ENCODE measurements around the gene GRM3.

- no peak for TF ChIP-seq RFX5 (IDR thresholded peaks at IDR 0.05; ENCODE audit: low read depth, low read length)
- TF ChIP-seq, protein P1, sequence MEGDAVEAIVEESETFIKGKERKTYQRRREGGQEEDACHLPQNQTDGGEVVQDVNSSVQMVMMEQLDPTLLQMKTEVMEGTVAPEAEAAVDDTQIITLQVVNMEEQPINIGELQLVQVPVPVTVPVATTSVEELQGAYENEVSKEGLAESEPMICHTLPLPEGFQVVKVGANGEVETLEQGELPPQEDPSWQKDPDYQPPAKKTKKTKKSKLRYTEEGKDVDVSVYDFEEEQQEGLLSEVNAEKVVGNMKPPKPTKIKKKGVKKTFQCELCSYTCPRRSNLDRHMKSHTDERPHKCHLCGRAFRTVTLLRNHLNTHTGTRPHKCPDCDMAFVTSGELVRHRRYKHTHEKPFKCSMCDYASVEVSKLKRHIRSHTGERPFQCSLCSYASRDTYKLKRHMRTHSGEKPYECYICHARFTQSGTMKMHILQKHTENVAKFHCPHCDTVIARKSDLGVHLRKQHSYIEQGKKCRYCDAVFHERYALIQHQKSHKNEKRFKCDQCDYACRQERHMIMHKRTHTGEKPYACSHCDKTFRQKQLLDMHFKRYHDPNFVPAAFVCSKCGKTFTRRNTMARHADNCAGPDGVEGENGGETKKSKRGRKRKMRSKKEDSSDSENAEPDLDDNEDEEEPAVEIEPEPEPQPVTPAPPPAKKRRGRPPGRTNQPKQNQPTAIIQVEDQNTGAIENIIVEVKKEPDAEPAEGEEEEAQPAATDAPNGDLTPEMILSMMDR (conservative IDR thresholded peaks at IDR 0.05; ENCODE audit: low read depth, low read length), result no peak
- no peak for TF ChIP-seq POLR2A (IDR thresholded peaks at IDR 0.05; ENCODE audit: low read depth, low read length)
- no peak for TF ChIP-seq MXI1 (IDR thresholded peaks at IDR 0.05; ENCODE audit: borderline replicate concordance, low read depth, low read length)
- no peak for TF ChIP-seq MAZ (IDR thresholded peaks at IDR 0.05; ENCODE audit: borderline replicate concordance, low read depth, low read length)
- no peak for TF ChIP-seq USF2 (IDR thresholded peaks at IDR 0.05; ENCODE audit: low read depth, low read length)
- TF ChIP-seq FOS (IDR thresholded peaks at IDR 0.05; ENCODE audit: low read depth, low read length), result no peak
- no peak for TF ChIP-seq RAD21 (IDR thresholded peaks at IDR 0.05; ENCODE audit: low read length)
- TF ChIP-seq, protein P2, sequence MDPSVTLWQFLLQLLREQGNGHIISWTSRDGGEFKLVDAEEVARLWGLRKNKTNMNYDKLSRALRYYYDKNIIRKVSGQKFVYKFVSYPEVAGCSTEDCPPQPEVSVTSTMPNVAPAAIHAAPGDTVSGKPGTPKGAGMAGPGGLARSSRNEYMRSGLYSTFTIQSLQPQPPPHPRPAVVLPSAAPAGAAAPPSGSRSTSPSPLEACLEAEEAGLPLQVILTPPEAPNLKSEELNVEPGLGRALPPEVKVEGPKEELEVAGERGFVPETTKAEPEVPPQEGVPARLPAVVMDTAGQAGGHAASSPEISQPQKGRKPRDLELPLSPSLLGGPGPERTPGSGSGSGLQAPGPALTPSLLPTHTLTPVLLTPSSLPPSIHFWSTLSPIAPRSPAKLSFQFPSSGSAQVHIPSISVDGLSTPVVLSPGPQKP (IDR thresholded peaks at IDR 0.05; ENCODE audit: borderline replicate concordance, low read depth, low read length), result no peak
- TF ChIP-seq NFE2L2 (IDR thresholded peaks at IDR 0.05; ENCODE audit: low read depth, low read length), result no peak
- no peak for TF ChIP-seq CEBPB (IDR thresholded peaks at IDR 0.05; ENCODE audit: low read depth, low read length)
- no peak for TF ChIP-seq MAFK (IDR thresholded peaks at IDR 0.05; ENCODE audit: low read depth, low read length)
- no peak for TF ChIP-seq BHLHE40 (IDR thresholded peaks at IDR 0.05; ENCODE audit: low read depth, low read length)
- no peak for TF ChIP-seq SMC3 (IDR thresholded peaks at IDR 0.05; ENCODE audit: low read depth, low read length)
Observed at GRCh38 chr7:86708031-86708680, 64.4 kb downstream of the GRM3 start.
